H1 (cell line): ENCODE measurements around the gene CRIP1. TPM values are rescaled to one million over a fixed set of nuclear protein-coding genes. Genes with fewer than 3 reads are reported as not detected.

ENCODE experiments used
- CHD2 ChIP-seq: IDR thresholded peaks from 2 replicates; pipeline ENCODE4 v1.6.1; 2012; ENCODE audit warnings: low read length, improper control_type of control experiment
- CHD7 ChIP-seq: fragments of 300-600 bp; sonication (generic); IDR thresholded peaks from 2 replicates; pipeline ENCODE4 v1.7.1; 2012; ENCODE audit warnings: low read length, moderate library complexity, mild to moderate bottlenecking, inconsistent platforms; ENCODE audit not compliant: insufficient replicate concordance
- CTCF ChIP-seq, 3 experiments: IDR thresholded peaks; 1 replicate in 2 of 3; 2 replicates in 1 of 3; pipeline versions ENCODE4 v1.5.1 to v1.6.1; 2011; ENCODE audit warnings: low read length in 3 of 3, mild to moderate bottlenecking in 3 of 3, inconsistent platforms in 2 of 3, low read depth in 1 of 3, moderate library complexity in 1 of 3; ENCODE audit not compliant: insufficient read depth in 1 of 3; ENCODE audit errors: control extremely low read depth in 1 of 3
- HDAC2 ChIP-seq, 2 experiments: fragments of 300-600 bp in 1 of 2; sonication (generic) in 1 of 2; IDR thresholded peaks; 2 replicates each; pipeline ENCODE4 v1.6.1; 2011 to 2012; ENCODE audit warnings: low read depth in 2 of 2, low read length in 2 of 2, mild to moderate bottlenecking in 2 of 2, moderate library complexity in 2 of 2, borderline replicate concordance in 1 of 2, inconsistent platforms in 1 of 2
- SP4 ChIP-seq: IDR thresholded peaks from 2 replicates; pipeline ENCODE4 v1.6.1; 2012; ENCODE audit warnings: low read length, inconsistent platforms
- polyA plus RNA-seq, 7 experiments: library from polyadenylated mRNA; depleted of rRNA in 3 of 7; stranded (reverse) in 5 of 7; unstranded in 2 of 7; fragments of >200 nt in 5 of 7; fragments of 200-250 nt in 2 of 7; gene quantifications; 1 replicate in 5 of 7; 2 replicates in 1 of 7; 4 replicates in 1 of 7; pipeline versions ENCODE4 v1.2.1 to v1.2.3, GENCODE V29; 2011 to 2013; ENCODE audit warnings: missing spikeins in 2 of 7, mixed read lengths in 2 of 7
- total RNA-seq: library from RNA; stranded (reverse); fragmentation: NEBNext Ultra II Directional; extraction: Animal tissue kit (Norgen Biotek cat#: 25700); gene quantifications from 2 replicates; pipeline ENCODE4 v1.2.1, GENCODE V29; 2021

The CRIP1 gene
- total and polyA plus RNA-seq, 2 of the 8 experiments (the other 6 are each of a cell fraction or from before 2014, with no cell fraction given), result 1.2 to 2.2 TPM

- TF ChIP-seq CHD7 (no peak), SP4 (no peak), CHD2 (no peak), CTCF (IDR thresholded peaks at IDR 0.05; ENCODE audit: control extremely low read depth in 1 of 3, insufficient read depth in 1 of 3, low read depth in 1 of 3, low read length in 3 of 3) (no peak), HDAC2 (IDR thresholded peaks at IDR 0.05; ENCODE audit: borderline replicate concordance in 1 of 2, low read depth in 2 of 2, low read length in 2 of 2) (no peak)
These were observed 33.4 kb downstream of the CRIP1 start (continued) for GRCh38 chr14:105519946-105520698.
